BJ (cell line): ENCODE measurements around the gene CCDC69. TPM values are rescaled to one million over a fixed set of nuclear protein-coding genes. Genes with fewer than 3 reads are reported as not detected.
A peak's percentile ranks its signal among the peaks of the same experiment; 100 is the strongest.

Source experiments
- CTCF ChIA-PET: fragments of 350-600 bp; formaldehyde crosslinking; extraction: SDS; loops from one replicate; lab custom pipeline; 2021; ENCODE audit warnings: antibody characterized with exemption, inconsistent platforms; lab: Yijun Ruan, JAX
- POLR2A ChIA-PET: fragments of 300-600 bp; sonication (Branson Sonifier 250); formaldehyde crosslinking; extraction: SDS; loops from one replicate; lab custom pipeline; 2021; ENCODE audit warnings: antibody characterized with exemption; lab: Charles Lee
- DNase-seq: peaks from one replicate; pipeline ENCODE4 v3.0.0-alpha.2; 2011; ENCODE audit warnings: low read depth
- H3K27me3 ChIP-seq: 2 replicates; pipeline ENCODE4 v1.6.0; 2011; ENCODE audit warnings: low read length; ENCODE audit not compliant: control insufficient read depth, insufficient read depth
- H3K36me3 ChIP-seq: 2 replicates; pipeline ENCODE4 v1.5.1; 2011; ENCODE audit warnings: low read length; ENCODE audit not compliant: control insufficient read depth, insufficient read depth
- H3K4me3 ChIP-seq: 2 replicates; pipeline ENCODE4 v1.5.1; 2011; ENCODE audit warnings: low read depth, mild to moderate bottlenecking, control low read depth, low read length
- CTCF ChIP-seq: IDR thresholded peaks from 2 replicates; pipeline ENCODE4 v1.5.1; 2011; ENCODE audit warnings: low read depth, mild to moderate bottlenecking, control low read depth, inconsistent platforms, low read length, moderate library complexity; ENCODE audit not compliant: insufficient read depth
- polyA plus RNA-seq: library from polyadenylated mRNA; depleted of rRNA; stranded (reverse); fragments of >200 nt; gene quantifications from 2 replicates; pipeline ENCODE4 v1.2.3, GENCODE V29; 2011

CCDC69 gene
- polyA plus RNA-seq, 1 experiment: 0.93 TPM

GRCh38 chr5:151155775-151156506, 68.0 kb downstream of the CCDC69 start:
- ChIA-PET POLR2A (no interaction called here), CTCF (interaction anchor here (1.5 to 2.8 kb wide), 3 partner anchors 11 to 41 kb away, joined by 4 to 13 read pairs (median 8); no protein-coding TSS in a partner anchor)
- Histone ChIP-seq H3K27me3 (no peaks in the 10 kb centered on the region), H3K4me3 (peak overlapping the region; percentile 68), H3K36me3 (peaks cover 4% of the 10 kb centered on the region; the same call in 1 of the 2 replicates)
- 0 out of 2 replicates have a peak, but pooled peaks have one; percentile 13 for TF ChIP-seq CTCF
- no peak for DNase-seq

- ChIA-PET CTCF (interaction anchor here (1.5 kb wide), 2 partner anchors 12 to 29 kb away, joined by 4 to 8 read pairs; no protein-coding TSS in a partner anchor), POLR2A (no interaction called here)
- Histone ChIP-seq H3K27me3 (no peaks in the 10 kb centered on the region), H3K36me3 (peaks cover 4% of the 10 kb centered on the region), H3K4me3 (peak overlapping the region; percentile 68)
- TF ChIP-seq CTCF: no peak
- DNase-seq: no peak
Measured at GRCh38 chr5:151154931-151155774, 68.7 kb downstream of the CCDC69 start.

- ChIA-PET CTCF (interaction anchor here (1.2 kb wide), 1 partner anchor 10 kb away, joined by 4 read pairs; no protein-coding TSS in a partner anchor), POLR2A (no interaction called here)
- Histone ChIP-seq H3K36me3 (peaks cover 6% of the 10 kb centered on the region), H3K4me3 (no peak overlapping the region), H3K27me3 (no peaks in the 10 kb centered on the region)
- DNase-seq: no peak
- TF ChIP-seq CTCF: no peak
Measured at GRCh38 chr5:151153766-151154272, 70.1 kb downstream of the CCDC69 start.

- TF ChIP-seq CTCF: no peak
- CTCF ChIA-PET: interaction anchor here (1.1 to 1.2 kb wide), 3 partner anchors 9 to 101 kb away, joined by 3 to 4 read pairs (median 4); no protein-coding TSS in a partner anchor
- POLR2A ChIA-PET: no interaction called here
- no peak overlapping the region for H3K4me3 ChIP-seq
- no peak for DNase-seq
- H3K36me3 ChIP-seq: peaks cover 6% of the 10 kb centered on the region
- H3K27me3 ChIP-seq: no peaks in the 10 kb centered on the region
Measured at GRCh38 chr5:151153300-151153699, 70.6 kb downstream of the CCDC69 start.
